Upper lobe of right lung (tissue), 1 donor: ENCODE measurements around the gene JMY. TPM values are rescaled to one million over a fixed set of nuclear protein-coding genes. Genes with fewer than 3 reads are reported as not detected.

Experiments
- ATAC-seq: fragments of 200-7000 bp; cut with Tn5 transposase; one replicate; pipeline ENCODE4 v1.9.1; 2020; ENCODE audit warnings: mild to moderate bottlenecking, moderate library complexity
- DNase-seq: peaks from one replicate; pipeline ENCODE4 v3.0.0-alpha.2; 2020
- H3K27ac ChIP-seq: fragments of 200-600 bp; one replicate; pipeline ENCODE4 v1.8.0; 2022
- H3K27me3 ChIP-seq: fragments of 200-600 bp; one replicate; pipeline ENCODE4 v1.8.0; 2022; ENCODE audit warnings: mild to moderate bottlenecking
- H3K36me3 ChIP-seq: fragments of 200-600 bp; one replicate; pipeline ENCODE4 v1.8.0; 2022
- H3K4me1 ChIP-seq: fragments of 200-600 bp; one replicate; pipeline ENCODE4 v1.8.0; 2022
- H3K4me3 ChIP-seq: fragments of 200-600 bp; one replicate; pipeline ENCODE4 v1.8.0; 2022; ENCODE audit warnings: mild to moderate bottlenecking
- H3K9me3 ChIP-seq: fragments of 200-600 bp; one replicate; pipeline ENCODE4 v1.8.0; 2022
- CTCF ChIP-seq: fragments of 200-600 bp; IDR thresholded peaks from one replicate; pipeline ENCODE4 v1.8.0; 2022; ENCODE audit warnings: antibody characterized with exemption
- intact Hi-C: fragments of 100-400 bp; cut with DNase I; formaldehyde crosslinking; loops from one replicate; pipeline ENCODE4 v1.11.0; 2022
- total RNA-seq: library from RNA; stranded (reverse); fragmentation: NEBNext Ultra II Directional; extraction: Animal tissue kit (Norgen Biotek cat#: 25700); gene quantifications from one replicate; pipeline ENCODE4 v1.2.1, GENCODE V29; 2021
- donor health status: DM: no; HTN: yes; CAD: no; lungs with severe emphysema.

JMY gene
- total RNA-seq, 1 donor from 2014 or later, result 10.9 TPM

GRCh38 chr5:79206541-79206940, 29.4 kb upstream of the JMY start:
- Histone ChIP-seq H3K27me3 (no peaks in the 10 kb centered on the region), H3K36me3 (no peaks in the 10 kb centered on the region), H3K27ac (no peak overlapping the region), H3K9me3 (no peaks in the 10 kb centered on the region), H3K4me3 (no peak overlapping the region), H3K4me1 (no peaks in the 10 kb centered on the region)
- ATAC-seq, result no peak
- no peak for TF ChIP-seq CTCF
- intact Hi-C loops, result no loop called here
- DNase-seq, result no peak

DNA sequence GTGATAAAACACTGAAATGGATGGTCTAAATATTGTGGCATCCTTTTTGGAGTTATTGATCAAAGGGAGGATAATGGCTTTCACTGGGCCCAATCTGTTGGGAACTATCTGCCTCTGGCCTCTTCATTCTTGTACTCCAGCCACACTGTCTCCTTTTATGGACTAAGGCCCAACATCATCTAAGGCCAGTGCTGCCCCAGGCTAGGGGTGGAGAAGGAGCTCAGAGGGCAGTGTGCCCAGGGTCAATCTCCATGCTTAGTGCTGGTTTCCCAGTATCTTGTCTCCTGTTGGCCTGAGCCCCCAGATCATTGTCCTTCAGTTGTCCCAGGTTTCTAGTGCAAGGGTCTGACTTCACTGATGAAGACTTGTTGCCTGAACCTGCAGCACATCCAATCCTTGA, 26.4 kb upstream of the JMY start:
- intact Hi-C loops, result no loop called here
- H3K4me3 ChIP-seq, result no peak overlapping the region
- no peak overlapping the region for H3K27ac ChIP-seq
- H3K4me1 ChIP-seq, result no peaks in the 10 kb centered on the region
- no peak for TF ChIP-seq CTCF
- ATAC-seq (no peak), DNase-seq (no peak)
- H3K9me3 ChIP-seq, result no peaks in the 10 kb centered on the region
- no peaks in the 10 kb centered on the region for H3K36me3 ChIP-seq
- H3K27me3 ChIP-seq, result no peaks in the 10 kb centered on the region

DNA sequence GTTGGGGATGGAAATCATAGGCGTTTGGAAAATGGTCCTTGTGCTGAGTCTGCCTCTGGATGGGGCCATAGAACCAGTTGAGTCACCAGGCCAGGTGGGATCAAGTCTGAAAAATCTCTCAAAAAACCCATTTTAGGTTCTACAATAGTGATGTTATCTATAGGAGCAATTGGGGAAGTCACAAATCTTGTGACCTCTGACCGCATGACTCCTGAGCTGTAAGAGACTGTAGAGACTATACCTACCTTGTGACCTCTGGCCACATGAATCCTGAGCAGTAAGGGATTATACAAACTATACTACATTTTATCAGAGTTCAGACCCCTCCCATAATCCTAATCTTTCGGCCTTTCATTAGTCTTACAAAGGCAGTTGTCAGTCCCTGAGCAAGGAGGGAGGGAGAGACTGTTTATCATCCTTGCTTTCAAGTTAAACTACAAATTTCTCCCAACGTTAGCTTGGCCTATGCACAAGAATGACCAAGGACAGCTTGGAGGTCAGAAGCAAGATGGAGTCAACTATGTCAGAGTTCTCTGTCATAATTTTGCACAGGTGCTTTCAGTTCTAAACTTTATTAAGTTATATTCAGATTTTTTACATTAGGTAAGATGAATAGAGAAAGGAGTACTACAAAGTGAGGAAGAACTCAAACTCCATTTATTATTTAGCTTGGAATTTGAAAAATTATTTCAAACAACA, 11.5 kb upstream of the JMY start:
- no peak for TF ChIP-seq CTCF
- H3K27me3 ChIP-seq, result no peaks in the 10 kb centered on the region
- ATAC-seq (no peak), DNase-seq (no peak)
- no peaks in the 10 kb centered on the region for H3K9me3 ChIP-seq
- no peaks in the 10 kb centered on the region for H3K36me3 ChIP-seq
- no peak overlapping the region for H3K4me3 ChIP-seq
- H3K4me1 ChIP-seq, result no peaks in the 10 kb centered on the region
- no peak overlapping the region for H3K27ac ChIP-seq
- intact Hi-C loops, result no loop called here

- ATAC-seq (no peak), DNase-seq (no peak)
- H3K36me3 ChIP-seq, result no peaks in the 10 kb centered on the region
- no peak overlapping the region for H3K27ac ChIP-seq
- intact Hi-C loops, result no loop called here
- no peak for TF ChIP-seq CTCF
- H3K9me3 ChIP-seq, result no peaks in the 10 kb centered on the region
- H3K4me1 ChIP-seq, result no peaks in the 10 kb centered on the region
- H3K27me3 ChIP-seq, result no peaks in the 10 kb centered on the region
- no peak overlapping the region for H3K4me3 ChIP-seq
Observed at GRCh38 chr5:79225026-79225425, 10.9 kb upstream of the JMY start.

DNA sequence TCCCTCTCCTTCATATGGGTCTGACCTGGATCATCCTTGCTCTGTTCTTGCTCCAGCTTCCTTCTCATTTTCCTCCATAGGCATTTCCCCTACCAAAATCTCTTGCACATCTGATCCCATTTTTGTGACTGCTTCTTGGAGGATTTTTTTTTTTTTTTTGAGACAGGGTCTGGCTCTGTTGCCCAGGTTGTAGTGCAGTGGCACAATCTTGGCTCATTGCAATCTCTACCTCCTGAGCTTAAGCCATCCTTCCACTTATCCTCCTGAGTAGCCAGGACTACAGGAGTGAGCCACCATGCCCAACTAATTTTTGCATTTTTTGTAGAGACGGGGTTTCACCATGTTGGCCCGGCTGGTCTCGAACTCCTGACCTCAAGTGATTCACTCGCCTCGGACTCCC, 10.5 kb upstream of the JMY start:
- H3K4me3 ChIP-seq, result no peak overlapping the region
- DNase-seq, result no peak
- H3K27me3 ChIP-seq, result no peaks in the 10 kb centered on the region
- H3K27ac ChIP-seq, result no peak overlapping the region
- H3K36me3 ChIP-seq, result no peaks in the 10 kb centered on the region
- intact Hi-C loops, result no loop called here
- TF ChIP-seq CTCF, result no peak
- no peaks in the 10 kb centered on the region for H3K4me1 ChIP-seq
- no peaks in the 10 kb centered on the region for H3K9me3 ChIP-seq
- no peak for ATAC-seq
